HG03442 (cell line): ENCODE measurements around the gene SNAP91.
A peak's percentile ranks its signal among the peaks of the same experiment; 100 is the strongest.

Experiments
- ATAC-seq: cut with Tn5 transposase; IDR thresholded peaks from one replicate; pipeline ENCODE4 v1.9.1; 2021; ENCODE audit warnings: mild to moderate bottlenecking, moderate library complexity; ENCODE audit not compliant: unreplicated experiment

The SNAP91 gene

DNA sequence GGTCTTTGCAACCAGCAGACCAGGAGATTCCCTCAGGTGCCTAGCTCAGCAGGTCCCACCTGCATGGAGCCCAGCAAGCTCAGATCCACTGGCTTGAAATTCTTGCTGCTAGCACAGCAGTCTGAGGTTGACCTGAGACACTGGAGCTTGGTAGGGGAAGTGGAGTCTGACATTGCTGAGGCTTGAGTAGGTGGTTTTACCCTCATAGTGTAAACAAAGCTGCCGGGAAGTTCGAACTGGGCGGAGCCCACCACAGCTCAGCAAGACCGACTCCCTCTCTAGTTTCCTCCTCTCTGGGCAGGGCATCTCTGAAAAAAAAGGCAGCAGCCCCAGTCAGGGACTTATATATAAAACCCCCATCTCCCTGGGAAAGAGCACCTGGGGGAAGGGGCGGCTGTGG is 162.3 kb downstream of the SNAP91 start:
- ATAC-seq, result no peak

DNA sequence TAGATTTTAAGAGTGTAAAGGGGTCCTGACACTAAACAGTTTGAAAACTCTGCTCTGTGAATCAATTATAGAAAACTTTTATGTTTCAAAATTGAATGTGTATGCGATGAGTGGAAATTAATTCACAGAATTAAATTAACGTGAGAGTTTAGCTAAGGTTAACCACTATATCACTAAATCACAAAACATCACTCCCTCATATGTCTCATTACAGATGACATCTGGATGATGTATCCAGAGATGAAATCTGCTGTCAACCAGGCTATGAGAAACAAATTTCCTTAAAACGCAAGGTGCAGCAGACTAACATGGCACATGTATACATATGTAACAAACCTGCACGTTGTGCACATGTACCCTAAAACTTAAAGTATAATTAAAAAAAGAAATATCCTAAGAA is 169.2 kb downstream of the SNAP91 start:
- no peak for ATAC-seq

DNA sequence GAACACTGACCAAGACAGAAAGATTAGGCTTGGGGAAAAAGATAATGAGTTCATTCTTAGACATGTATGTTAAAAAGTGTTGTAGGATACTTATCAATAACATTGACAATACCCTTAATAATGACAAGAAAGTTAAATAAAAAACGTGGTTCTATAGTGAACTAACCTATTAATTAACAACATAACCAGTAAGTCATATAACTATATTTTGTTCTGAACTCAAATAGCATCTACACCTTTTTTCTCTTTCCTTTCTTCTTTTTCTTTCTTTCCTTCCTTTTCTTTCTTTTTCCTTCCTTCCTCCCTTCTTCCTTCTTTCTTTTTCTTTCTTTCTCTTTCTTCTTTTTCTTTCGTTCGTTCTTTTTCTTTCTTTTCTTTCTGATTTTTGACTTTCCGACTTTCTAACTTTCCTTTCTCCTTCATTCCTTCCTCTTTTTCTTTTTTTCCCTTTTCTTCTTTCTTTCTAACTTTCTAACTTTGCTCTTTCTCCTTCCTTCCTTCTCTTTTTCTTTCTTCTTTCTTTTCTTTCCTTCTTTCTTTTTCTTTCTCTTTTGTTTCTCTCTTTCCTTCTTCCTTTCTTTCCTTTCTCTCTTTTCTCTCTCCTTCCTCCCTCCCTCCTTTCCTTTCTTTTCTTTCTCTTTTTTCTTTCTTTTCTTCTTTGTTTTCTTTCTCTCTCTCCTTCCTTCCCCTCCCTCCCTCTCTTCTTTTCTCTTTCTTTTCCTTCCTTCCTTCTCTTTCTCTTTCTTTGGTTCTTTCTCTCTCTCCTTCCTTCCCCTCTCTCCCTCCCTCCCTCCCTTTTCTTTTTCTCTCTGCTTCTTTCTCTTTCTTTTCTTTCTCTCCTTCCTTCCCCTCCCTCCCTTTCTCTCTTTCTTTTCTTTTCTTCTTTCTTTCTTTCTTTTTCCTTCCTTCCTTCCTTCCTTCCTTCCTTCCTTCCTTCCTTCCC is 172.0 kb downstream of the SNAP91 start:
- ATAC-seq, result no peak

DNA sequence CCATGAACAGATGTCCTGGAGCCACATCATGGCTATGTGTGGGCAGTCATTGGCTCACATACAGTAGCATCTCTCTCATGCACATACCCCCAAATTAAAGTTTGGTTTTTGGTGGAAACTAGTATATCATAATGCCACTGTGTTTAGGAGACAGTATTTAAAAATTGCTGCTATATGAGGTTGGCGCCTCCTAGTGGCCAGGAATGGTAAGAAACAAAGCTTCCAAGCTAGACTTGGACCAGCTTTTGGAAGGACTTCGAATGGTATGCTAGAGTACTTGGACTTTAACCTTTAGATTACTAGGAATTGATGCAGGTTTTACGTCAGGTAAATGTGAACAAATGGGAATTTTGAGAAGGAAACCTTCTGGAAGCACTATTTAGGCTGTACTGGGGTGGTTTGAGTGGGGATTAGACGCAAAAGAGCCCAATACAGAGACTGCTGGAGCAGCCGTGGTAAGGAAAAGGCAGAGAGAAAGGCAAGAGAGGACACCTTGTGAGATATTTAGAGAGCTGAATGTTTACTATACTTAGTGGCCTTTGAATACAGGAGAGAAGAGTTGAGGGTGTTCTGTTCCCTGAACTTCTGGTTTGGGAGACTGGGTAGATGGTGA is 172.8 kb downstream of the SNAP91 start:
- peak; percentile 81 for ATAC-seq

DNA sequence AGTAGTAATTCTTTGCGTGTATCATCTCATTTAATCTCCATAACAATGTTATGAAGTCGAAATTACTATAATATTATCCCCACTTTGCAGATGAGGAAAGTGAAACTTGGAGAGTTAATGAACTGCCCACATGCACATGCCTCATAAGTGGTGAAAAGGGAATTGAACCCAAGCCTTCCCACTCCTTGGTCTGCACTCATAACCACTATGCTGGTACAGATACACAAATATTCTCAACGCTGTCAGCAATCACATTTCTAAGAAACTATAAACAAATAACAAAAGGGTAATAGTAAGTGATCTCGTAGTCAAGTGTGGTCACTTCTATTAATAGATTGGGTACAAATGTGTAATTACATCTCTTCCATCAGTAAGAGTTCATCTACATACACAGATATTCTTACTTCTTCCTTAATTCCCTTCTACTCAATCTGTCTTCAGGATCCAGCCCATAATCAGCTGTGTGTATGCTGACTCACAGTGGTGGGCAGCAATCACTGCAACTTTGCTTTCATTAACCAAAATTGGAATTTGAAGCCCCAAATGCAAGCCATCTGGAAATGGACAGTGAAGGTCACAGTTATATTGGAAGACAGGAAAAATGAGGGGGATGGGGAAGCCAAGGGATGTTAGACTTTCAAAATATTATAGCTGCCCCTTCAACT is 190.0 kb downstream of the SNAP91 start:
- no peak for ATAC-seq

DNA sequence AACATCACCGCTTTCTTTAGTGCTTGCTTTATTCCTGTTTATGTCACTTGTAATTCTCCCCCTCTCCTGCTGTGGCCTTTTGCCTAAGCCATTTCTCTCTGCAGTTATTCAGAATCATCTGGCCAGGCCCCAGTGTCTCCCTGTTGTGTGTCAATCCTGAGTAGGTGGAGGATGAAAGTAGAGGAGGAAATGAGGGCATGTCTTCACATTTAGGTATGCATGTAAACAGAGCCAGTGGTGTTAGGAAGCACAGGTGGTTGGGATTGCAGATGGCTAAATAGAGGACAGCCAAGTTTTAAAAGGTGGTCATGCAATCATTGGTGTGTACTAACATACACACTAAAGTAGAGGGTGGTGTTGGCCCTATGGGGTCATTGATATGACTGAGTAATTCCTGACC is 191.4 kb downstream of the SNAP91 start:
- ATAC-seq, result no peak

DNA sequence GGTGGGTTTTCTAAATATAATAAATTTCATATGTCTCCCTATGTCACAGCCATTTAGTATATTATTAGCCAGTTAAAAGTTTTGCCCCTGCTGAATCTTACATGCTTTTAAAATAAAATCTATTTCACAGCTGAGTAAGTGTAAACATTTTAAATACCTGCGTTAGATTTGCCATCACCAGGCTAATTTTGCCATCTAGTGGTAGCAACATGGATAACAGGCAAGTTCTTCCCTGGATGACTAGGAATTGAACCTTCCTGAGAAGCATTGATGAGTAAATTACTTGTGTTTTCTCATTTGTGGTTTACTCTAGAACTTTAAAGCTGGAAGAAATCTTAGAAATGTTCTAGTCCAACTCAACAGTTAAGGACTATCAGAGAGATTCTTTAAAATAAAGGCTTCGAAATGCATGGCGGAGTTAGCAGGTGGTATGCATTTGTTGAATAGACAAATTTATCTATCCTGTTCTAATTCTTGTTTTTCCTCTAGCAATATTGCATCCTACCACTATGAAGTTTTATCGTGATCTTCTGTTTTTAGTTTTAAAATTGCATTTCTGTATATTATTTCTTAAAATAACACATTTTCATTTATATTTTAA is 193.9 kb downstream of the SNAP91 start:
- ATAC-seq, result peak; percentile 50

DNA sequence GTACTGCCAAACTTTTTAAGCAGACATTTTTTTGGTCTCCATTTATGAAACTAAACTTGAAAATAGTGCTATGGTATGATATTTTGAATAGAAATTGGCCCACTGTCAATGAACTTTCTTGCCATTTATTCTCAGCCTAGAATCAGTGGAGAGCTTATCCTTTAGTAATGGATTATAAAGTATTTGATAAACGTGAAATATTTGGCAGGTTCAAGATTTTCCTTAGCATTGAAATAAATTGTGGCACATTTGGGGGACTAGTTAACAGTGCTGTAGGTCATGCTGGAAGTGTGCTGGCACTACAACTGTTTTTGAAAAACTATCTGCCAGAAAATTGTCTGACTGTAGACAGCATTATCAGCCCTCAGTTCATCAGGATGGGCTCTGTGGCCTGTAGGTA is 194.4 kb downstream of the SNAP91 start:
- ATAC-seq, result peak; percentile 4

DNA sequence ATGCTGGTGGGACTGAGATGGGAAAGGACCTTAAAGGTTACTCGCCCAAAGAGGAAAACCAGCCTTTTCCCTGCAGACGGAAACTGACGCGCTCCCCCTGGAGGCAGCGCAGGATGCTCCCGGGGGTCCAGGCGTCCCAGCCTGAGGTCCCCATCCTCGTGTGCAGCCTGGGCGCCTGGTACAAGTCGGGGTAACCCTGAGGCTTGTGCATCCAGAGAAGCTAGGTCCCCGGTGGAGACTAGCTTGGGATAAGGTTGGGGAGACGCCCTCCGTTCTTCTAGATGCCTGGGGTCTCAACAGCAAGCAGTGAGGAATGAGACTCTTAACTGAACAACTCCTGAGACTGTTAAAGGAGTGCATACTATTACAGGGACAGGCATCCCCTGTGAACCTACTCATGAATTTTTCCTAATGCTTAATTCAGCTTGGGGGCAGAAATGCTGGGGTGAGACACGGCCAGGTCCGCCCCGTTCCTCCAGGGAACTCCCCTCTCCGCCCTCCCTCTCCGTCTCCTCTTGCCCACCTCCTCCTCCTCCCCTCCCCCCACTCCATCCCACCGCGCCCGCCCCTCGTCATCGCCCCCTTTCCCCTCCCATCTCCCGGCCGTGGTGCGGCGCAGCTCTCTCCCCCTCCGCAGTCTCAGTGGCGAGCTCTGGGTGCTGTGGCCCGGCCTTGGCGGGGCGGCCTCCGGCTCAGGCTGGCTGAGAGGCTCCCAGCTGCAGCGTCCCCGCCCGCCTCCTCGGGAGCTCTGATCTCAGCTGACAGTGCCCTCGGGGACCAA is 196.8 kb downstream of the SNAP91 start, which contains the start of gene PRSS35:
Gene PRSS35, plus strand, starts transcription at position 634 of the 781 bp plus-strand sequence. CDS start 10,908 bp downstream, outside the sequence.
- peak; percentile 53 for ATAC-seq

DNA sequence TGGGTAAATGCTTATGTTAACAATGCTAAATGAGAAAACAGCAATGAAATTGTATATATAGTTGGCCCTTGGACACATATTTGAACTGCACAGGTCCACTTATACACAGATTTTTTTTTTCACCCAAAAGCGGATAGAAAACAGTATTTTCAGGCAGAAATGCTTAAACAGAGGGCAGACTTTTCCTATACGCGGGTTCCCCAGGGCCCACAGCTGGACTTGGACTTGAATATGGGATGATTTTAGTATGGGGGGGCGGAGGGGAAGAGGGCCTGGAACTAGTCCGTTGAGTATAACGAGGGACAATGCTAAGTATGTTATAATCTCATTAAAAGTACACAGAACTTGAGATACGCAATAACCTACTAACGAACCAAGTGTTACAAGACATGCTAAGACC is 197.6 kb downstream of the SNAP91 start:
- ATAC-seq, result no peak

DNA sequence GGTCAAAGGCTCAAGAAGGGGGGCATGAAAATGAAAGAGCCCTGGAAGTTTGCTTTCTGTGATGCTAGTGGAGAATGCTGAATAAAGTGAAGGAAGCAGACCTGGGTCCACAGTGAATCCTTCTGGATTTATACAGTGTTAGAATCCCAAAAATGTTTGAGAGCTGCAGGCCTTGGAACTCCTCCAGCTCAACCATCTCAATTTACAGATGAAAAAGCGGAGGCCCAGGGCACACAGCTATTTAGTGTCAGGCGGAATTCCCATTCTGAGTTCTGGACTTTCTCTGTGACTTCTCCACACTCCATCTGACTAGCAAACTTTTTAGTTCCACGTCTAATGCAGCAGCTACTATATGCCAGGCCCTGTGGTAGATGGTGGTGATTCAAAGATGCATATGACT is 198.1 kb downstream of the SNAP91 start:
- no peak for ATAC-seq

DNA sequence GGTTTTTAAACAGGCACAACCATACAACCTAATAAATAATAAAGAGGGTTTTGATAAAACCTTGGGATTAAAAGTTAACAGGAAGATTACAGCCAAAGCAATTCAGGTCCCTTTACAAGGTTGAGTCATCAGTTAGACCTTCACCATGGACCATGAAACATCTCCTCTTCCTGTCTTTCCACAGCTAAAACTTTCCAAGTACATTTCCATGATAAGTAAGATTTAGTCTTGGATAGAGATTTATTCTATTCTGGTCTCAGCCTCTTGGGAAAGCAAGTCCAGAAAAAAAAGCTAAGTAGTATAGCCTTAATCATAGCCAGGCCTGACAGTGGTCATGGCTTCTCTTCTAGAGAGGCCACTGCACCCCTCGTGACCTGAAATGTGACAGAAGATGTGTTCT is 199.5 kb downstream of the SNAP91 start:
- ATAC-seq, result no peak

DNA sequence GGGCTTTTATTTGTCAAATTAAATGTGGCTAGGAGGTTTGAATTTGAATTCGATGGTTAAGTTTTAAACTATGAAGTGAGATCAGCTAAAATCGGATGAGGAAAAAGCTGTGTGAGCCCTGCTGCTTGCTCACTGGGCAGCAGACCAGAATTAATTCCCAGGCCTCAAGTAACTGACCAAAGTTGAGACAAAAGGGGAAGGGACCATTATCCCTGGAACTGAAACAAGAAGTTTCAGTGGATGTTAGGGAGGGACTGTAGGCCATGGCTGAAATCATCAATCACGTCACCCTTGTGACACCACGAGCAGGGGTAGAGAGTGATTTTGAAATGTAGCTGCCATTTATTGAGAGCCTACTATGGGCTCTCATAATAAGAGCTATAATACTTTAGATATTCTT is 203.5 kb downstream of the SNAP91 start:
- no peak for ATAC-seq
